Astrocyte of the cerebellum (primary cell): ENCODE results near the gene NOL12.
A peak's percentile ranks its signal among the peaks of the same experiment; 100 is the strongest.
"Not testable (repeated sequence)": the region's sequence is repeated elsewhere in the genome, so short reads cannot be mapped to it uniquely, and the experiment has no call there.

ENCODE experiments used
- DNase-seq: peaks from one replicate; pipeline ENCODE4 v3.0.0-alpha.2; 2011; ENCODE audit warnings: low read depth
- H3K4me3 ChIP-seq: 2 replicates; pipeline ENCODE4 v1.5.1; 2011; ENCODE audit warnings: mild to moderate bottlenecking, low read depth, low read length, moderate library complexity
- CTCF ChIP-seq: IDR thresholded peaks from 2 replicates; pipeline ENCODE4 v1.5.1; 2012; ENCODE audit warnings: low read length, low read depth, moderate library complexity, mild to moderate bottlenecking; ENCODE audit errors: missing control alignments
- in situ Hi-C: cut with HindIII; loops from 2 replicates; pipeline ENCODE4 v1.10.0; 2017; ENCODE audit warnings: low sequenced_read_pairs

Gene NOL12

GRCh38 chr22:37715760-37716159 is 29.6 kb downstream of the NOL12 start:
- in situ Hi-C loops: no loop called here
- no peak for DNase-seq
- no peak overlapping the region for H3K4me3 ChIP-seq
- TF ChIP-seq CTCF: no peak

GRCh38 chr22:37716708-37717107 is 30.6 kb downstream of the NOL12 start:
- no peak for TF ChIP-seq CTCF
- no peak for DNase-seq
- in situ Hi-C loops: no loop called here
- H3K4me3 ChIP-seq: no peak overlapping the region

DNA sequence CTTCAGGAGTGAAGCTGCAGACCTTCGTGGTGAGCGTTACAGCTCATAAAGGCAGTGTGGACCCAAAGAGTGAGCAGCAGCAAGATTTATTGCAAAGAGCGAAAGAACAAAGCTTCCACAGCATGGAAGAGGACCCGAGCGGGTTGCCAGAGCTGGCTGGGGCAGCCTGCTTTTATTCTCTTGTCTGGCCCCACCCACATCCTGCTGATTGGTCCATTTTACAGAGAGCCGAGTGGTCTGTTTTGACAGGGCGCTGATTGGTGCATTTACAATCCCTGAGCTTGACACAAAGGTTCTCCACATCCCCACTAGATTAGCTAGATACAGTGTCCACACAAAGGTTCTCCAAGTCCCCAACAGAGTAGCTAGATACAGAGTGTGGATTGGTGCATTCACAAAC is 31.1 kb downstream of the NOL12 start:
- H3K4me3 ChIP-seq, in situ Hi-C loops, DNase-seq: not testable (repeated sequence)

- in situ Hi-C loops, DNase-seq, H3K4me3 ChIP-seq: not testable (repeated sequence)
Observed at GRCh38 chr22:37717746-37718305, 31.7 kb downstream of the NOL12 start.

- TF ChIP-seq CTCF: no peak
- no peak for DNase-seq
- in situ Hi-C loops: no loop called here
- no peak overlapping the region for H3K4me3 ChIP-seq
Observed at GRCh38 chr22:37725551-37726240, 39.6 kb downstream of the NOL12 start.

DNA sequence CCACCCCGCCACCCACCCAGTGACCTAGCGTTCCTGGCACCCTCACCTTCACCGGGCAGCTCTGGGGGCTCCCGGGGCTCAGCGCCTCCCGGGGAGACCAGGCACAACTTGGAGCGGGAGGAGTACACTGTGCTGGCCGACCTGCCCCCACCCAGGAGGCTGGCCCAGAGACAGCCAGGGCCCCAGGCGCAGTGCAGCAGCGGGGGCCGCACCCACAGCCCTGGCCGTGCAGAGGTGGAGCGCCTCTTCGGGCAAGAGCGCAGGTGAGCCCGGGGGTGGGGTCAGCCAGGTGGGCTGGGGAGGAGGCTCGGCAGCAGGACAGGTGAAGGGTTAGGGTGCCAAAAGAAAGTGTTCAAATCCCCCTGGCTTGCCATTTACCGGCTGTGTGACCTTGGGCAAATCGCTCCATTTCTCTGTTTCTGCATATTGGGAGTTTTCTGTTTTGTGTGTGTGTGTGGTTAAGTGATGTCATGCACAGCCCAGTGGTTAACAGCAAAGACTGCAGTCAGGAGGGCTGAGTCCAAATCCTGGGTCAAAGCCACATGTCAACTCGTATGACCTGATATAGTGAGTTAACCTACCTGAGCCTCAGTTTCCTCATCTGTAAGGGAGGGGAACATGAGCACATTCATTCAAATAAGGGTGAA is 40.2 kb downstream of the NOL12 start:
- in situ Hi-C loops: no loop called here
- no peak for DNase-seq
- peak; percentile 7 for TF ChIP-seq CTCF
- H3K4me3 ChIP-seq: no peak overlapping the region

DNA sequence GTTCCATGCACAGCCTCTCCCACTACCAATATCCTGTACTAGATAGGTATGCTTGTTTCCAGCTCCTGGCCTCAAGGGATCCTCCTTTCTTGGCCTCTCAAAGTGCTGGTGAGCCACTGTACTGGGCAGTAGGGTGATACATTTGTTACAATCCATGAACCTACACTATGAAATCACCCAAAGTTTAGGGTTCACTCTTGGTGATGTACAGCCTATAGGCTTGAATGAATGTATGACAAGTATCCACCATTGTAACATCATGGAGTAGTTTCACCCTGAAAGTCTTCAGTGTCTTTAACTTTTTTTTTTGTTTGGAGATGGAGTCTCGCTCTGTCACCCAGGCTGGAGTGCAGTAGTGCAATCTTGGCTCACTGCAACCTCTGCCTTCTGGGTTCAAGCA is 42.5 kb downstream of the NOL12 start:
- no peak for DNase-seq
- in situ Hi-C loops: no loop called here
- TF ChIP-seq CTCF: no peak
- no peak overlapping the region for H3K4me3 ChIP-seq
